CMK (cell line): Measurements from ENCODE around the gene HBEGF.

Source experiments
- DNase-seq: peaks from one replicate; pipeline ENCODE4 v3.0.0-alpha.2; 2010; ENCODE audit warnings: low read depth

The HBEGF gene

GRCh38 chr5:140346348-140347221 is at the start of gene HBEGF:
HBEGF (minus strand) TSS chr5:140346603; CDS start chr5:140346328, 275 bp downstream.
- DNase-seq, result peak; percentile 40

DNA sequence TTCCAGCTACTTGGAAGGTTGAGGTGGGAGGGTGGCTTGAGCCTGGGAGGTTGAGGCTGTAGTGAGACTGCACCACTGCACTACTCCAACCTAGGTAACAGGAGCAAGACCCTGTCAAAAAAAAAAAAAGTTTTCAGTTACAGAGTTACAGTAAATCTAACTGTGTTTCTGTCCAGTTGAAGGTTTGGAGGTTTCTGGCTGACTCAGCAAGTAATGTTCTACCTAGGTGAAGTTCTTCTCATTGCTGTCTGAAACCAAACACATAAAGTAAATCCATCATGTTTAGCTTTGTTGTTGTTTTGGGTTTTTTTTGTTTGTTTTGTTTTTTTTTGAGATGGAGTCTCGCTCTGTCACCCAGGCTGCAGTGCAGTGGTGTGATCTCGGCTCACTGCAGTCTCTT is 47.3 kb upstream of the HBEGF start:
- DNase-seq, result no peak

DNA sequence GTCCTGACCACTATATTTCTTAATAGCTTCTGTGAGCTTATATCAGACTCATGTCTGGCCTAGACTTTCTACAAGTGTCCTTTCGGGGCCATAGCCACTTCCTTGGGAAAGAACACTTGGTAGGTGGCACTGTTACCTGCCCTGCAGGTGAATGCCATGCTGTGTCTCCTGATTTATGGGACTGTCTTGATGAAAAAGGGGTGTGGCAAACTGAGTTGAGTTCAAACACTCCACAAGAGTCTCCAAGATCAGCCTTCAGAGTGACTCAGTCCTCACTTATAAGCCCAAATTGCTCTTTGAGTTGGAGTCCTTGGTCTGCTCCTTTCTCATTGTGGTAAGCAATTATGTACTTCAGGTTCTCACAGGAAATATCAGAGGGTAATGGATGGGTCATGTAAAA is 45.3 kb upstream of the HBEGF start:
- DNase-seq, result no peak

GRCh38 chr5:140391312-140391711 is 44.9 kb upstream of the HBEGF start:
- DNase-seq, result no peak

DNA sequence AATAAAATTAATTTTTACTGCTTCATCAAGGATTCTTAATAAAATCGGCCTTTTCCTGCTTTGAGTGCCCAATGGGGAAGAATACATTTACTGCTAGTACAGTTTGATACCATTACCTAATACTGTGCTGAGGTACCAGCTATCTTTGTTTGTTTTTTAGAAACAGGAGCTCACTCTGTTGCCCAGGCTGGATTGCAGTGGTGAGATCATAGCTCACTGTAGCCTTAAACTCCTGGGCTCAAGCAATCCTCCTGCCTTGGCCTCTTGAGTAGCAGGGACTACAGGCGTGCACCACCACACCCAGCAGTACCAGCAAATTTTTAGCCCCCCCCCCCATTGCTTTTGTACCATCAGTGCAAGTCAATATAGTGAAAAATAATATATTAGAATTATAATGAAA is 41.6 kb upstream of the HBEGF start:
- DNase-seq, result no peak

DNA sequence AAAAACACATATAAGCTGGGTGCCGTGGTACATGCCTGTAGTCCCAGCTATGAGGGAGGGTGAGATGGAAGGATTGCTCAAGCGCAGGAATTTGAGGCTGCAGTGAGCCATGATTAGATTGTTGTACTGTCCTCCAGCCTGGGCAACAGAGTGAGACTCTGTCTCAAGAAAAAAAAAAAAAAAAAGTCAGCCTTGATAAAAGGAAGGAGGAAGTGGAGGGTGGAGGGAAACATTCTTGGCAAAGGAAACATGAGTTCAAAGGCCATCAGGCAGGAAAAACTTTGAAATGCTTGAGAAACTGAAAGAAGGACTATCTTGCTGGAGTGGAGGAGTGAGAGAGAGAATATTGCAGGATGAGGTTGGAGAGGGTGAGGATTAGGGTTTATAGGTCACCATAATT is 36.9 kb upstream of the HBEGF start:
- no peak for DNase-seq

DNA sequence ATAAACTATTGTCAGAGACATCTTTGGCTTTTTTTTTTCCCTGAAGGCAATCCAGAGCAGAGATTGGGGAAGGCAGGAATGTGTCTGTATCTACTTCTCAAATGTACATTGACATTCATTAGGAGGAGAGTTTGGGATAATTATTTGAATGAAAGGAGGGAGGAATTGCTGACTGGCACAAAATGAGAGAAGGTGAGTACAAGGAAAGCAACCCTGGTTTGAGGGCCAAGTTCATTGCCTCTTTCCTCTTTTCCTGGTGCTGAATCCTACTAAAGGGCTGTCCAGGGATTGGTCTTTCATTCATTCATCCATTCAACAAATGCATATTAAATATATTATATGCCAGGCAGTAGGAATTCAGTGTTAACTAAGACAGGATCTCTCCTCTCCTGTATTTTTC is 36.5 kb upstream of the HBEGF start:
- DNase-seq, result no peak

DNA sequence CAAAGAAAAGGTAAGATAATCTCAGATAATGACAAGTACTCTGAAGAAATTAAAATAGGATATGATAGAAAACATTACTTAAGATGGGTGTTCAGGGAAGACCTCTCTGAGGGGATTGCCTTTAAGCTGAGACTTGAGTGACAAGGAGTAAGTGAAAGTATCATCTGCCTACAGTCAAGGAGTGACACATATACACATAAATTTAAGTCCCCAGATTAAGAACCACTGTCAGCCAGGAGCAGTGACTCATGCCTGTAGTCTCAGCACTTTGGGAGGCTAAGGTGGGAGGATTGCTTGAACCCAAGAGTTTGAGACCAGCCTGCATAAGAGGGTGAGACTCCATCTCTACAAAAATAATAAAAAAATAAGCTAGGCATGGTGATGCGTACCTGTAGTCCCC is 35.6 kb upstream of the HBEGF start:
- DNase-seq, result no peak

DNA sequence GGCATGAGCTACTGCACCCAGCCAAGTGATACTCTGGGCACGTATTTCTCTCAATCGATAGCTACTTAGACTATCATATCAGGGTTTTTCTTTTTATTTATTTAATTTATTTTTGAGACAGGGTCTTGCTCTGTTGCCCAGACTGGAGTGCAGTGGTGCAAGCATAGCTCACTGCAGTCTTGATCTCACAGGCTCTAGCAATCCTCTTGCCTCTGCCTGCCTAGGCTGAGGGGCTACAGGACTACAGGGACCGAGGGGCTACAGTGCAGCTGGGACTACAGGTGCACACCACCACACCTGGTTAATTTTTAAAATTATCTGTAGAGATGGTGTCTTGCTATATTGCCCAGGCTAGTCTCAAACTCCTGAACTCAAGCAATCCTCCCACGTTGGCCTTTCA is 34.9 kb upstream of the HBEGF start:
- no peak for DNase-seq

- DNase-seq, result peak; percentile 56
Measured at GRCh38 chr5:140372971-140373487, 26.6 kb upstream of the HBEGF start.

DNA sequence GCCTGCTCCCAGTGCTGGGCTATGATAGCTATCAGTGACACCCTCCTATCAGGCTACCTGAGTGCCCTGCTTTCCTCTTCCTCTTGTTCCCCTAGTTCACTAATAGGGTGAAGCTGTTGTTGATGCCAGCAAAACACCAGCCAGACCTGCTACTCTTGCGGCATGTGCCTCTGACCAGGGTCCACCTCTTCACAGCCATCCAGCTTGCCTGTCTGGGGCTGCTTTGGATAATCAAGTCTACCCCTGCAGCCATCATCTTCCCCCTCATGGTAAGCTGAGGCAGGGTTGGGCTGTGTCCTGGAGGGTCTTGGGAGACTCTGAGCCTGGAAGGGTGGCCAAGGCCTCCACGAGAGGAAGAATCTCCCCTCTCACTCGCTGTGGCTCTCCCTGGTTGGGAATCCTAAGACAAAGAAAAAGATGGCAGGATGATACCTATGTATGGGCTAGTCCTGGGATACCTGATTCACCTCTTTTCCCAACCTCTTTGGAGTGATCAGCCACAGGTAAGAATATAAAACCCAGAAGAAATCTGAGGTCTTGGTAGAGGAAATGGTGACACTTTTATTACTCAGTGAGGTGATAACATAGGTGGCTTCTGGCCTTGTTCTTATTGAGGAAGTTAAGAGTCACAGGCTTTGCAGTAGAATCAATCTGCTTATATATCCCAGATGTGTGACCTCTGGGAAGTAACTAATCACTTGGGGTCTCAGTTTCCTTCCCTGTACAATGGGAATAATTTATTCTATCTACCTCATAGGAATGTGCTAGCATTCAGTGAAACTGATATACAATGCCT is 25.2 kb upstream of the HBEGF start:
- DNase-seq, result no peak

GRCh38 chr5:140367256-140368013 is 21.0 kb upstream of the HBEGF start:
- DNase-seq, result no peak

DNA sequence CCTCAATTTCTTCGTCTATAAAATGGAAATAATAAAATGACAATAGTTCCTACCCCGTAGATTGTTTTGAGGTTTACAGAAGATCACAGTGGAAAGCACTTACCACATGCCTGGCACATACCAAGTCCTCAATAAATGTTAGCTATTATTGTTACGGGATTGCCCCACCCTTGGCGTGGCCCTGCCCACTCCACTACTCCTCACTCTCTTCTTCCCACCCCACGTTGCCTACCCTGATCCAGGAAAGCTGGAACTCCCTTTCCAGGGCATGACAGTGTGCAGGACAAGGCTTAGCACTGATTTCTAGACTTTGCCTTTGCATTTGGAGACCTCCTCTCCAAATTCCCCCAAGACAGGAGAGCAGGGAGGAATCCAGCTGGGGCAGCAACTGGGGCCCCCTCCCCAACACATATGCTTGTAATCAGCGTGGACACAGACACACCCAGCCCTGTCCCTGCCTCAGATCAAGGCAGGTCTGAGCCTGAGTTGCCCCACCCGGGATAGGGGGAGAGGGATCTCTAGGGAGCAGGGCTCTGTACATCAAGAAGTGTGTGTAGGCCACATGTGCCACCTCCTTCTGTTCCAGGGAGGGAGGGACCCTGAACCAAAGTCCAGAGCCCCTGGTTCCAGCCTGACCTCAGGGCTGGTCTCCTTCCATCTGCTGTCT is 20.3 kb upstream of the HBEGF start:
- DNase-seq, result no peak

GRCh38 chr5:140365941-140366340 is 19.5 kb upstream of the HBEGF start:
- DNase-seq, result no peak

- DNase-seq, result no peak
Measured at GRCh38 chr5:140365282-140365681, 18.9 kb upstream of the HBEGF start.

- no peak for DNase-seq
Measured at GRCh38 chr5:140364472-140364765, 18.0 kb upstream of the HBEGF start.

- no peak for DNase-seq
Measured at GRCh38 chr5:140363631-140364471, 17.4 kb upstream of the HBEGF start.

DNA sequence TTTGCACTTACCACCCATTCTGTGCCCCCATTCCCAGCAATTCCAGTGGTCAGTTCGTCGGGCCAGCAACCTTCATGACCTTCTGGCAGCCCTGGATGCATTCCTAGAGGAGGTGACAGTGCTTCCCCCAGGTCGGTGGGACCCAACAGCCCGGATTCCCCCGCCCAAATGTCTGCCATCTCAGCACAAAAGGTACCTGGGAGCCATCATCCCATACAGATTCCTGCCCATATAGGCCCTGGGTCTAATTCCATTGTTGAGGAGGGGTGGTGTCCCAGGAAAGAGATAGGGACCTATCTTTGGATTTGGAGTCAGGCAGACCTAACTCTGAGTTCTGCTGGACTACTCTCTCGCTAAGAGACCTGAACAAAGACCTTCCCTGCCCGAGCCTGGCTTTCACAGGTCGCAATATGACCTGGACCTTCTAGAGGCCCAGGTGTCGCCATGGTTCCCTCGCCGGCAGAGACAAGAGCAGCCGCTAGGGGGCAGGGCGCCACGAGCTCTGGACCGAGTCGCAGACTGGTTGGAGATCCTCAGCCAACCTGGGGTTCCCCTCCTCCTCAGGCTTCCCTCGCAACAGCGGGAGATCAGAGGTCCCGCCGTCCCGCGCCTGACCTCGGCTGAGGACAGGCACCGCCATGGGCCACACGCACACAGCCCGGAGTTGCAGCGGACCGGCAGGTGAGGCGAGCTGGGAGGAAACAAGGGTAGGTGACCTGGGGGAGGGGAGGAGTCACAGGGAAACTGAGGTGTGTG is 16.6 kb upstream of the HBEGF start:
- peak; percentile 38 for DNase-seq

GRCh38 chr5:140362311-140362710 is 15.9 kb upstream of the HBEGF start:
- no peak for DNase-seq

- no peak for DNase-seq
Measured at GRCh38 chr5:140361901-140362300, 15.5 kb upstream of the HBEGF start.
